ENCODE measurements around the gene ATP6AP2.

Gene ATP6AP2

DNA sequence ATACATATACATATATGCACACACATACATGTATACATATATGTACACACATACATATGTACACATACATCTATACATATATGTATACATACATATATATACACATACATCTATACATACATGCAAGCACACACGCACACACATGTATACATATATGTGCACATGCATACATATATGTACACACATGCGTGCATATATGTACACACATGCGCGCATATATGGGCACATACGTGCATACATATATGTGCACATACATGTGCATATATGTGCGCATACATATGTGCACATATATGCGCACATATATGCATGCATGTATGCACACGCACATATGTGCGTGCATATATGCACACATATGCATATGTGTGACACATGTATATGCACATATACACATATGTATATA, 35.2 kb downstream of the ATP6AP2 start:
- H3K9me3 ChIP-seq = no peaks in the 10 kb centered on the region
- H3K4me3 ChIP-seq (ENCODE audit: low read depth in 1 of 2, low read length in 1 of 2) = no peak overlapping the region
- no peaks in the 10 kb centered on the region for H3K4me1 ChIP-seq (ENCODE audit: control insufficient read depth in 1 of 2, insufficient read depth in 1 of 2, low read depth in 1 of 2, low read length in 1 of 2)
- TF ChIP-seq, protein P1, sequence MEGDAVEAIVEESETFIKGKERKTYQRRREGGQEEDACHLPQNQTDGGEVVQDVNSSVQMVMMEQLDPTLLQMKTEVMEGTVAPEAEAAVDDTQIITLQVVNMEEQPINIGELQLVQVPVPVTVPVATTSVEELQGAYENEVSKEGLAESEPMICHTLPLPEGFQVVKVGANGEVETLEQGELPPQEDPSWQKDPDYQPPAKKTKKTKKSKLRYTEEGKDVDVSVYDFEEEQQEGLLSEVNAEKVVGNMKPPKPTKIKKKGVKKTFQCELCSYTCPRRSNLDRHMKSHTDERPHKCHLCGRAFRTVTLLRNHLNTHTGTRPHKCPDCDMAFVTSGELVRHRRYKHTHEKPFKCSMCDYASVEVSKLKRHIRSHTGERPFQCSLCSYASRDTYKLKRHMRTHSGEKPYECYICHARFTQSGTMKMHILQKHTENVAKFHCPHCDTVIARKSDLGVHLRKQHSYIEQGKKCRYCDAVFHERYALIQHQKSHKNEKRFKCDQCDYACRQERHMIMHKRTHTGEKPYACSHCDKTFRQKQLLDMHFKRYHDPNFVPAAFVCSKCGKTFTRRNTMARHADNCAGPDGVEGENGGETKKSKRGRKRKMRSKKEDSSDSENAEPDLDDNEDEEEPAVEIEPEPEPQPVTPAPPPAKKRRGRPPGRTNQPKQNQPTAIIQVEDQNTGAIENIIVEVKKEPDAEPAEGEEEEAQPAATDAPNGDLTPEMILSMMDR (IDR thresholded peaks at IDR 0.05) = no peak
- no peaks in the 10 kb centered on the region for H3K27me3 ChIP-seq
- no peaks in the 10 kb centered on the region for H3K36me3 ChIP-seq
- no peak overlapping the region for H3K27ac ChIP-seq

DNA sequence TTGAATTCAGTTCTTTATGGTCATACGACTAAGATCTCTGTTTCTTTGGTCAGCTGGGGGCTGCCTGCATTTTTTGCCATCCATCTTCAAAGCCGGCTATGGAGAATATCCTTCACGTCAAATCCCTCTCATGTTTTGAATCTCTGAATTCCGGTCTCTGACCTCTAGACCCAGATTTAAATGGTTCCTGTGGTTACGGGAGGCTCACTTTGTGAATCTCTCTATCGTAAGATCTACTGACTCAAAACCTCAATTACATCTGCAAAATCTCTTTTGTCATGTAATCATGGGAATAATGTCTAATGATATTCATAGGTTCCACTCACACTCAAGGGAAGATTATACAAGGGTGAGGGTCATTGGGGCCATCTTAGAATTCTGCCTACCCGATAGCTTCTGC, 36.8 kb downstream of the ATP6AP2 start:
- Histone ChIP-seq H3K9me3 (no peaks in the 10 kb centered on the region), H3K27me3 (no peaks in the 10 kb centered on the region), H3K4me1 (ENCODE audit: control insufficient read depth in 1 of 2, insufficient read depth in 1 of 2, low read depth in 1 of 2, low read length in 1 of 2) (no peaks in the 10 kb centered on the region), H3K36me3 (no peaks in the 10 kb centered on the region), H3K27ac (no peak overlapping the region), H3K4me3 (ENCODE audit: low read depth in 1 of 2, low read length in 1 of 2) (no peak overlapping the region)
- TF ChIP-seq, protein P1 (IDR thresholded peaks at IDR 0.05) = no peak

DNA sequence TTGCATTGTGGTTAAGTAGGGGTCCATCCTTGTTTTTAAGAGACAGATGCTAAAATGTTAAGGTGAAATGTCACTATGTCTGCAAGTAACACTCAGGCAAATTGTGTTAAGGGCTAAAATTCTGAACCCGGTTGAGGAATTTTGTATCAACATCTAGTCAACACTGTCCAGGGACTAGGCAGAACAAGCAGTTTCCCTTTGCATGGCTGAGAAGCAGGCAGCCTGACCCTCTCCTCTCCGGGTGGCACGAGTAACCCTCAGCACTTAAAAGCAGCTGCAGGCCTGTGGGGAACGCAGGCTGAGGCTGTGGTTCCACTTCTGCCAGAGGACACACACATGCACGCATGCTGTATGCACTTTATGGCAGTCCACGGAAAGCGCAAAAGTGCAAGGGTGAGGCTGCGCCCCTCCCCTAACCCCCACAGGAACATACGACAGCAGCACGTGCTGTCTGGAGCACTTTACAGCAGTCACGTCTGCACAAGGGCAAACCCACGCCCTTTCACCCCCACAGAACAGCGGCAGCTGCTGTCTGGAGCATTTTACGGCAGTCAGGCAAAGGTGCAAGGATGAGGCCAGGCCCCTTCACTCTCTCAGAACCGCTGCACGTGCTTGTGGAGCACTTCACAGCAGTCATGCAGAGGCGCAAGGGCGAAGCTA, 41.8 kb downstream of the ATP6AP2 start:
- H3K4me1 ChIP-seq (ENCODE audit: control insufficient read depth in 1 of 2, insufficient read depth in 1 of 2, low read depth in 1 of 2, low read length in 1 of 2) = no peaks in the 10 kb centered on the region
- no peak overlapping the region for H3K27ac ChIP-seq
- H3K36me3 ChIP-seq = peaks cover 11% of the 10 kb centered on the region
- H3K9me3 ChIP-seq = no peaks in the 10 kb centered on the region
- H3K27me3 ChIP-seq = no peaks in the 10 kb centered on the region
- TF ChIP-seq, protein P1 (IDR thresholded peaks at IDR 0.05) = no peak
- no peak overlapping the region for H3K4me3 ChIP-seq (ENCODE audit: low read depth in 1 of 2, low read length in 1 of 2)

DNA sequence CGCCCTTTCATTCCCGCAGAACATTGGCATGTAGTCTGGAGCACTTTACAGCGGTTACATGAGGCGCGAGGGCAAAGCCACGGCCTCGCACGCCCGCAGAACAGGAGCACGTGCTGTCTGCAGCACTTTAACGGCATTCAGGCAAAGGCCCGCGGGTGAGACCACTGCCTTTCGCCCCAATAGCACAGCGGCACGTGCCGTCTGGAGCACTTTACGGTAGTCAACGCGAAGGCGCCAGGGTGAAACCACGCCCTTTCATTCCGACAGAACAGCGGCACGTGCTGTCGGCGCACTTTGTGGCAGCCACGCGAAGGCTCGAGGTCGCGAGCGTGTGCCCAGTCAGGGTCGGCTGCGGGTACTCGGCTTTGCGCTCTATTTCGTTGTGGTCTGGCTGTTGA, 42.4 kb downstream of the ATP6AP2 start, which contains the start of gene MPC1L:
MPC1L (plus strand) TSS at position 290 of the 398 bp plus-strand sequence. CDS start 138 bp downstream, outside the sequence.
- TF ChIP-seq, protein P1 (IDR thresholded peaks at IDR 0.05) = no peak
- Histone ChIP-seq H3K4me1 (ENCODE audit: control insufficient read depth in 1 of 2, insufficient read depth in 1 of 2, low read depth in 1 of 2, low read length in 1 of 2) (no peaks in the 10 kb centered on the region), H3K9me3 (no peaks in the 10 kb centered on the region), H3K27me3 (no peaks in the 10 kb centered on the region), H3K4me3 (ENCODE audit: low read depth in 1 of 2, low read length in 1 of 2) (no peak within 1 kb of the TSS), H3K36me3 (peaks cover 14% of the 10 kb centered on the region), H3K27ac (no peak within 1 kb of the TSS)

DNA sequence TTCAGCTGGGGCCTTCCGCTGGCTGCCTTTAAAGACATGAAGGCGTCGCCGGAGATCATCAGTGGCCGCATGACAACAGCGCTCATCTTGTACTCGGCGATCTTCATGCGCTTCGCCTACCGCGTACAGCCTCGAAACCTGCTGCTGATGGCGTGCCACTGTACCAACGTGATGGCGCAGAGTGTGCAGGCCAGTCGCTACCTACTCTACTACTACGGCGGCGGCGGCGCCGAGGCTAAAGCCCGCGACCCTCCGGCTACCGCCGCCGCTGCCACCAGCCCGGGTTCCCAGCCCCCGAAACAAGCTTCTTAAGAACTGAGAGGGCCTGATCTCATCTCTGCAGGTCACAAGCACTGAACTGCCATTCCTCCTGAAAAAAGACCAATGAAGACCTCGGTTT, 42.9 kb downstream of the ATP6AP2 start:
- H3K4me3 ChIP-seq (ENCODE audit: low read depth in 1 of 2, low read length in 1 of 2) = no peak overlapping the region
- peaks cover 19% of the 10 kb centered on the region for H3K36me3 ChIP-seq
- H3K27ac ChIP-seq = no peak overlapping the region
- no peaks in the 10 kb centered on the region for H3K27me3 ChIP-seq
- TF ChIP-seq, protein P1 (IDR thresholded peaks at IDR 0.05) = no peak
- H3K4me1 ChIP-seq (ENCODE audit: control insufficient read depth in 1 of 2, insufficient read depth in 1 of 2, low read depth in 1 of 2, low read length in 1 of 2) = peaks cover 0 to 1% of the 10 kb centered on the region in 2 experiments
- no peaks in the 10 kb centered on the region for H3K9me3 ChIP-seq
